Body of pancreas (tissue), 4 donors: ENCODE results near the gene JCAD.

Experiments used
- CTCF ChIP-seq, 7 experiments: fragments of 450-650 bp in 4 of 7; fragments of 200-600 bp in 3 of 7; sonication (generic) in 3 of 7; IDR thresholded peaks; one replicate each; pipeline ENCODE4 v1.5.1; 2016 to 2019; ENCODE audit warnings: antibody characterized with exemption in 7 of 7
- POLR2A ChIP-seq, 3 donors: fragments of 450-650 bp; IDR thresholded peaks; one replicate each; pipeline ENCODE4 v1.6.1; 2016; ENCODE audit warnings: antibody characterized with exemption in 3 of 3, mild to moderate bottlenecking in 2 of 3

- TF ChIP-seq POLR2A (IDR thresholded peaks at IDR 0.05) = no peak
- no peak for TF ChIP-seq CTCF (IDR thresholded peaks at IDR 0.05)
Observed at GRCh38 chr10:30056767-30057355, 2.5 kb downstream of the JCAD start.
